NCI-H1436 (cell line): ENCODE measurements around the gene COL5A1.
A peak's percentile ranks its signal among the peaks of the same experiment; 100 is the strongest.

Source experiments
- DNase-seq: peaks from one replicate; lab custom pipeline; 2025; lab: John Stamatoyannopoulos, UW

Gene COL5A1

DNA sequence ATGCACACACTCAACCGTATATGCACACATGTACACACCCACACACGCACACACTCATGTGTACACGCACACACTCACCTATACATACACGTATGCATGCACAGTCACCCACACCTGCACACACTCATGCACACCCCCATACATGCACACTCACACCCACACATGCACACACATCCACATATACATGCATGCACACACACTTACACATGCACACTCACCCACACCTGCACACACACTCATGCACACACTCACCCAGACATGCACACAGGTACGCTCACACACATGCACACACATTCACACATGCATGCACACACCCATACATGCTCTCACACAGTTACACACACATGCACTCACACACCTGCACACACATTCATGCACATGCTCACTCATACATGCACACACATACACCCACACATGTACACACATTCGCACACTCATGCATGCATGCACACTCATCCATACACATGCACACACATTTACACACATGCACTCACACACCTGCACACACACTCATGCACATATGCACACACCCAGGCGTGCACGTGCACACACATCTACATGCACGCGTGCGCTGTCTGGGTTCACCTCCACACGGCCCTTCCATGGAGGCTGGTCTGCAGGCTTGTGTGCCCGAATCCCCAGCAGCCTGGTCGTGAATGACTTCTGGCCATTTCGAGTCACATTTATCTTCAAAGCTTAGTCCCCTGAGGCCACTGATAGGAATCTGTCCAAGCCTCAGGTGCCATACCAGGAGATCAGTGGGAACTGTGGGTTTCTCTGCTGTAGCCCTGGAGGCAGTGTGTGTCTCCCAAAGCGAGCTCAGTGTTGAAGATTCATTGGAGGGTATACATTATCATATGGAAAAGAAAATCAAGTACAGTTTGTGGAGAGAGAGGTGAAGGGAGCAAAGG lies 103.0 kb downstream of the COL5A1 start:
- DNase-seq, result no peak

DNA sequence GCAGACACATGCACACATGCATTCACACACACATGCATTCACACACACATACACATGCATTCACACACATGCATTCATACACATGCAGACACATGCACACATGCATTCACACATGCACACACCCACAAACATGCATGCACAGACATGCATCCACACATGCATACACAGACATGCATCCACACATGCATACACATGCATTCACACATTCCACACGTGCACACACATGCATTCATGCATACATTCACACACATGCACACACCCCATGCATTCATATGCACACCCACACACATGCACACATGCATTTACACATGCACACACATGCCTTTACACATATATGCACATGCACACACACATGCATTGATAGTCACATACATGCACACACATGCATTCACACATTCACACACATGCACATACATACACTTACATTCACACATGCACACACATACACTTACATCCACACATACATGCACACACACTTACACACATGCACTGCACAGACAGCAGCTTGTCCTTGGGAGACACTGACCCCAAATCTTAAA lies 106.4 kb downstream of the COL5A1 start:
- DNase-seq, result no peak

DNA sequence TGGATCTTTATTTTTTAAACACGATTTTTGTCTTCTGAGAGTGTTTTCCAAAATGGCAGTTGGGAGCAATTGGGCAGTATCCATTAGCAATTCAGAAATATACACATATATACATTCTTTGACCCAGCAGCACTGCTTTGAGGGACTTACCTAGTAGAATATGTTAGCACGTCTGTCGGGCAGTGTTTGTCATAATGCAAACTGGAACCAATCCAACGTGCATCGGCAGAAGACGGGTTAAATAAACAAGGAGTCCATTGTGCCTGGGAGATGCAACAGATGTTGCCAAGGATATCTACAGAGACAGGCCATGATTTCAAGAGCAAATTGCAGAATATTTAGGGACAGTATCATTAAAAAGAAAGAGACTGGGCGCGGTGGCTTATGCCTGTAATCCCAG lies 107.0 kb downstream of the COL5A1 start:
- no peak for DNase-seq

DNA sequence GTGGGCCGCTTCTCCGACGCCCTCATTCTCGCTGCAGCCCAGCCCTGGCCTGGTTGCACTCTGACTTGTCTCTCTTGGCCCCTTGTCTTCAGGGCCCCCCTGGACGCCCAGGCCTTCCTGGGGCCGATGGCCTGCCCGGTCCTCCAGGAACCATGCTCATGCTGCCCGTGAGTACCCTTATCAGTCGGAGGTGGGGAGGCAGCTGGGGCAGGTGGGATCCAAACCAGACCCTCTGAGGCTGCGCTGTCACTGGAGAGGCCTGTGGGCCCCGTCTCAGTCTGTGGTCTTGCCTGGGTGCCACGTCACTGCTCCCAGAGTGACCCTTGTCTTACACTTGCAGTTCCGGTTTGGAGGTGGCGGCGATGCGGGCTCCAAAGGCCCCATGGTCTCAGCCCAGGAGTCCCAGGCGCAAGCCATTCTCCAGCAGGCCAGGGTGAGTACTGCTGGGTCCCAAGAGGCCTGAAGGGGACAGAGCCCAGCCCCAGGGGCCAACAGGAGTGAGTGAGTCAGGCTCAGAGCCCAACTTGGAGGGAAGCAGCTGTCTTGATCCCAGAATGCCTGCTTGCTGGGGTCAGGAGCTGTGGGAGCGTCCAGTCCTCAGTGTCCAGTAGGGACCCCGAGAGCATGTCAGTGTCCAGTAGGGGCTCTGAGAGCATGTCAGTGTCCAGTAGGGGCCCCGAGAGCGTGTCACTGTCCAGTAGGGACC lies 109.0 kb downstream of the COL5A1 start:
- no peak for DNase-seq

DNA sequence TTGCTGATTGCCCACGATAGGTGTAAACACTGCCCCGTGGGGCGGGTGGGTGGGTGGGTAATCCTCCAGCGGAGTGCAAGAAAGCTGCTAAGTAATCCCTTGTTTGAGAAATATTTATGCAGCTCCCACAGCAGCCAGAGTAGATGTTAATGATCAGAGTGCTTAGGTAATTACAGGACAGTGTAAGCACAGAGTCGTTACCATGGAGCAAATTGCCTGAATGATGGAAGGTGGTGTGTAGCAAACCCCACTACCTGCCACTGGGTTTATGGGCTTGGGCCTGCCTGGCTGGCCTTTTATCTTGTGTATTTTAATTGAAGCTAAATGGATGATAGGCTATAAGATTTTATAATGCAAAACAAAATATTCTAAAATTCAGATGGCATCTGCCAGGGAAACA lies 110.0 kb downstream of the COL5A1 start:
- DNase-seq, result peak; percentile 92

DNA sequence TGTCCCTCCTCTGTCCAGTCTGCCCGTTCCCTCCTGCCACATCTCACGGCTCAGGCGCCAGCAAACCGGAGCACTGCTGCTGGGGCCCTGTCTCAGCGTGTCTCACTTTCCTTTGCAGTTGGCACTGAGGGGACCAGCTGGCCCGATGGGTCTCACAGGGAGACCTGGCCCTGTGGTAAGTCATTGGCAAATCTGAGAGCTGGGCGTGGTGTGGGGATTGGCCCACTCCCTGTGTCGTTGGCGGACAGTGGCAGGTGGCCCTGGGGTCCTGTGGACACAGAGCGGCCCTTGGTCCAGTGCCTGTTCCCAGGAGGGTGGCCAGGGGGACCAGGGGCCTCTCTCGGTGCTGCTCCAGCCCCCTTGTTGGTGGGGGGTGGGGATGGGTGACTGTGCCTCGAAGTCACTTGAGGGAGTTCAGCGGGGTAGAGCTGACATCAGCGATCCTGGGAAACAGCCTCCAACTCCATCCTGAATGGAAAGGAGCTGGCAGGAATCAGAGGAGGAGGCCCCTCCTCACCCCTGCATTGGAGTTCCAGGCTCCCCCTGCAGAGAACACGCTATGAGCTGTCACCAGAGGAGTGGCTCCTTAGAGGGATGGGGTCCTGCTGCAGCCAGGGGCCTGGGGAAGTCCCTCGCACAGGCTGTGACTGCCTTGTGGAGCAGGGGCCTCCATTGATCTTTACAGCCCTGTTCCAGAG lies 111.0 kb downstream of the COL5A1 start:
- no peak for DNase-seq

DNA sequence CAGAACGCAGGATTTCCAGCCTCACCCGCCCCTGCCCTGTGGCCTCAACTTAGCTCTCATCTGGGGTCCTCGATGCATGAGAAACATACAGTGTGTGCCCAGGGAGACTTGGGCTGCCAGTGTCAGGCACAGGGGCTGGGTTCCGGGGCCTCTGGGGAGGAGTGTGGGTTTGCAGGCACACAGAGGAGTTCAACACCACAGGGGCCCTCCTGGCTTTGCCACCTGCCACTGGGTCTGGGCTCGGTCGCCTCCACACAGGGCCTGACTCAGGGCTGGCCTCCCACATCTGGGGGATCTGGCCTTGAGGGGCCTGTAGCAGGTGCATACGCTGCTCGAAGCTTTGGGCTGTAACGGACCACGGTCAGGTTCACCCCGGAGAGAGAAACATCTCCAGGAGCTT lies 111.6 kb downstream of the COL5A1 start:
- no peak for DNase-seq

DNA sequence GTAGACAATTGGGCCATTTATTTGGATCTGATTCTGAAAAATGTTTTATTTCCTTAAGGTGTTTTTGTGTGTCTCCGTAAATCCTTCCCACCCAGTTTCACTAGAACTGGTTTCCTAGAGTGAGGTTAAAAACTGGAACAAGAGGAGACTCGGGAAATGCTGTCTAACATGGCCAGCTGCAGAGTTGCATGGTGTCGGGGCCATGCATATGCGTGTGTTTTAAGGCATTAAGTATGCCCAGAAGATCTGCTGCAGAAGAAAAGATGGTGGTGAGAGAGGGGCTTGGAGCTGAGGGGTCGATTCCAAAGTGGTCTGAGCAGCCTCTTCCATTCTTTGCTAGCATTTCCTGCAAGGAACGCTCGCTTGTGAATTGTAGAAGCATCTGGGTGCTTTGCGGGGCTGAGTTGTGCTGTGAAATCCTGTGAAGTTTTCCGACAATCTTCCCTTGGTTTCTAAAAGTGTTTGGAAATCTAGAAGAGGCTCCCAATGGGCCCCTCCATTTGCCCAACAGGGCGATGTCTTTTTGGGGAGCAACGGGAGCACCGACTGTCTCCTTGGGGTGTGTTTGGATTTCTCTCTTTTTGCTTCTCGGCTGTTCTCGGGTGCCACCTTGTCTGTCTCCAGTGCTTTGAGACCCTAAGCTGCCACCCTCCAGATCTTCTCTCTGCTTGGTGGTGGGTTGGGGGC lies 113.8 kb downstream of the COL5A1 start:
- no peak for DNase-seq

DNA sequence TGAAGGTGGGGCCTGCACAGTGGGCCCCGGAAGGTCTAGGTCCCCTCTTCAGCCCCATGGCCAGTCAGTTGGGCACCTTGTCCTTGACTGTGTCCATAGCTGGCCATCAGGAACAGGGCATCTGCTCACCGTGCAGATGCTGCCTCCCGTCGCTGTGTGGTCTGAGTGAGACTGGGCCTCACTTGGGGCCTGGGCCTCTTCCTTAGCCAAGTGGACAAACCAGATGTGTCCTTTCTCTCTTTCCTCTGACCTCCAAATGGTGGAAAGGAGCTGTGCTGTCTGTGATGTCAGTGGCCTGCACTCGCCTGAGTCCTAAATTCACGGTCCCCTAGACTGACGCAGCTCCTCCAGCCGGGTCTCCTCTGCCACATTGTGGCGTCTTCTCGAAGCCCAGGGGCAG lies 114.5 kb downstream of the COL5A1 start:
- no peak for DNase-seq

DNA sequence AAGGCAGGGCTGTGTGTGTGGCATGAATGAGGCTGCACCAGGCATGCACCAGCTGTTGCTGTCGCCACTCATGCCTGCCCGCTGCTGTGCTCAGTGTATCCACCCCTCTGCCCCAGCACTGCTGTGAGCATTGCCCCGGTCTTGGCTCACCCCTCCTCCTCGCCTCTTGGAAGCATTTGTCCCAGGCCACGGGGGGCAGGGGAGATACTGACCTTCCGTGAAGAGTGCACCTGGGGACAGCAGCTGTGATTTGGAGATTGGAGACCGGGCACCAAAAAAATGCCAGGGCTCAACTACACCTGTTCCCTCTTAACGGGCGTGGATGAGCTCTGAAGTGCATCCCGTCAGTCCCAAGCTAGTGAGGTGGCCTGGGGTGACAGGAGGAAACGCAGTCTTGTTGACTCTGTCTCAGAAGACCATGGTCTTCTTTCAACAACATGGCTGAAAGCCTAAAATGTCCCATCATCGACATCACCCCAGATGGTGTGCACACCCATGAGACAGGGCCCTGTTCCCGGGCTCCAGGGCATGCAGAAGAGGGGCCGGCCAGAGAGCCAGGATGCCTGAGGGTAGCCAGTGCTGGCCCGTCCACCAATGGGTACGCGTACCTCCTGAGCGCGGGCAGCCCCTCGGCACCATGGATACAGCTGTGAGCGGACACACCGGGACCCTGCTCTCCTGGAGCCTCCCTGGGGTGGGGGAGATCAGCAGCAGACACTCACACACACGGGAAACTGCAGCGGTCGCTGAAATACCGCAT lies 115.8 kb downstream of the COL5A1 start:
- DNase-seq, result no peak

DNA sequence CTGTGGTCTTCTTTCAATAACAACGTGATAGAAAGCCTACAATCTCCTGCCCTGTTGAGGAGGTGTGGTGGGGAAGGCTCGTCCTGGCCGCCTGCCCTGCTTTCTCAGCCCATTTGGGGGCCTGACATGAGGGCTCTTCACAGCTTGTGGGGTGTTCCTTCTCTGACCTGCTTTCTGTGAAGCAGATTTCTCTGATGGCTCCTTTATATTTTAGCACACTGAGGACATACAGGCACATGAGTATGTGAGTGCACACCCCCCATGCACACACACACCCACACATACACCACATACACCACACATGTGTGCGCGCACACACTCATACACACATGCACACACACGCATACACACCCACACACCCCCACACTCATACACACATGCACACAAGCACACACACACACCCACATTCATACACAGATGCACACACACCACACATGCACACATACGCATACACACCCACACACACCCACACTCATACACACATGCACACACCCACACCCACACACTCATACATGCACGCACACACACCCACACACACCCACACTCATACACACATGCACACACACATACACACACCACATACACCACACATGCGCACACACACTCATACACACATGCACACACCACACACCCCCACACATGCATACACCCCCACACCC lies 117.5 kb downstream of the COL5A1 start:
- DNase-seq, result no peak

DNA sequence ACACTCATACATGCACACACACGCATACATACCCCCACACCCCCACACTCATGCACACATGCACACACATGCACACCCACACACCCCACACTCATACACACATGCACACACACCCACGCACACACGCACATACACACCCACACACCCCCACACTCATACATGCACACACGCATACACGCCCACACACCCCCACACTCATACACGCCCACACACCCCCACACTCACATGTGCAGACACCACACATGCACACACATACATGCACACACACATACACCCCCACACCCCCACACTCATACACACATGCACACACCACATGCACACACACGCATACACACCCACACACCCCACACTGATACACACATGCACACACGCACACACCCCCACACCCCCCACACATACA lies 118.3 kb downstream of the COL5A1 start:
- no peak for DNase-seq

DNA sequence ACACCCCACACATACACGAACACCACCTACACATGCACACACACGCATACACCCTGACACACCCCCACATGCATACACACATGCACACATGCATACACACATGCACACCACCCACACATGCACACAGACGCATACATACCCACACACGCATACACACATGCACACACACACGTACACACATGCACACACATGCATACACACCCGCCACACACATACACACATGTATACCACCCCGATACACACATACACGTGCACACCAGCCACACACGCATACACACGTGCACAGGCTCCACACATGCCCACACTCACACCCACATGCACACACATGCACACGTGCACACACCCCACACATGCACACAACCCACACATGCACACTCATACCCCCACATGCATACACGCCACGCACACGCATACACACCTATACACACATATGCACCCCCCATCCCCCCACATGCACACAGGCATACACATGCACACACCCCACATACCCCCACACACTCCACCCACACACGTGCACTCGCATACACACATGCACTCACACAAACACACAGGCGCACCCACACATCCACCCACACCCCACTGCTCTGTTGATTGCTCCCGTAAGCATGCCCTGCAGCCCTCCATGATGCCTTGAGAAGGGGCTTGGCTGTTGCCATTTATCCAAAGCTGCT lies 119.3 kb downstream of the COL5A1 start:
- DNase-seq, result no peak

DNA sequence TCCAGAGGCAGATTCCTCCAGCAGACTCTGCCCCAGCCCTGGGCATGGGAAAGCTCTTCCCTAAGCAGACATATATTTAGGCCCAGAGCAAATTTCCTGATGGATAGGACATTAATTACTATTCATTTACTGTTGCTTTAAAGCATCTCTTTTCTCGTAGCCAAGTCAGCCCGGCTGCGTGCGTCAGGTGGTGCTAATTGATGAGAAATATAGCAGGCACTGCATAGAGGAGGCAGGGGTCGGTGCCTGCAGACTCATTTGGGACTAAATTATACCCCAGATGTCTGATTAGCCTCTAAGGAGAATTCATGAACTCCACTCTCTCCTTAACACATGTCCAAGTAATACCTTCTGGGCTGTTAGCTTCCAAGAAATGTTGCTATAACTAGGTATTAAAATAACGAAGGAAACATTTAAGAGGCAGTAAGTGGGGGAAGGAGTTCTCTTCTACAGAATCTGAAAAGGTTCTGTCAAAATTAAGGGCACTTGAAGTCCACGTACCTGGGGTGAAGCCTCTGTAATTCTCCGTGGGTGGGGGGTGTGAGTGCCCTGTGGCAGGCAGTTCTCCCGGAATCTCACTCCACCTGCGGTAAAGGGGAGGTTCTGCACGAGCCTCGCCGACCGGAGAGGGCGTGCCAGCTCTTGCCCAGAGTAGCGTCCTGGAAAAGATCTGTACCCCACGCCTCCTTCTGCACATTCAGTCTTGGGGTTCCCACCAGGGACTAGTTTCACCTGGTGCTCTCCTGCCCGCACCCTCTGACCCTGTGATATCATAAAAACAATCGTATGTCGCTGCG lies 123.1 kb downstream of the COL5A1 start:
- DNase-seq, result no peak

DNA sequence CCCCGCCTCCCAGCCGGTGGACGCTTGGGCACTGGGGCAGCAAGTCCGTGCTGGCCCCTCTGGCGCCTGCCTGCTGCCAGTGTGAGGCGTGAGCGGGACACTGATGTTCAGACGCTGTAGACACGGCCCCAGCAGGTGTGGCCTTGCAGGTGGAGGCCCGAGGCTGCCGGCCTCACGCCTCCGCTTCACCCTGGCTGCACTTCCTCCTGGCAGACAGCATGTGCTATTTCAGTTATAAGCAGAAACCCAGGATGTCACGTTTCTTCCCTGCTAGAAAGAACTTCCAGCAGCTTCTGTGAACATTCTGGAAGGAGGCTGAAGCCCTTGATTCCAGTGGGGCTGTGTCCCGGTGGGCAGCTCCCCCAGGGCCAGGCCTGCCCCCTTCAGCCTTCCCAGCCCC lies 124.2 kb downstream of the COL5A1 start:
- no peak for DNase-seq

DNA sequence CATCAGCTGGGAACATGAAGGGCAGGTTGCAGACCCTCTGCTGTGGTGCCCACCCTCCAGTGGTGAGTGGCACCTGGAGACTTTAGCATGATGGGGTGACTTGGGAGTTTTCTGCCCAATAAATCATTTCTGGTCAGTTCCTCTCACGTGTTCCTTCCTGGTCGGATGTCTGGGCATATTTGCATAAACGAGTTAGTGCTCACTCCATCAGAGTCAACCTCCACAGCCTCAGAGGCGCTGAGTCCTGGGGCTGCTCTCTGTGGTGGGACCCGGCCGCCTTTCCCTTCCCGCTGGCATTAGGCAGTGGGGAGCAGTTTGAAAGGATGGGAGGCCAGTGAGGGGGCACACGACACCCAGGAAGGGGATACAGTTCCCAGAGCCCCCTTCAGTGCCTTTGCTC lies 125.0 kb downstream of the COL5A1 start:
- DNase-seq, result no peak

DNA sequence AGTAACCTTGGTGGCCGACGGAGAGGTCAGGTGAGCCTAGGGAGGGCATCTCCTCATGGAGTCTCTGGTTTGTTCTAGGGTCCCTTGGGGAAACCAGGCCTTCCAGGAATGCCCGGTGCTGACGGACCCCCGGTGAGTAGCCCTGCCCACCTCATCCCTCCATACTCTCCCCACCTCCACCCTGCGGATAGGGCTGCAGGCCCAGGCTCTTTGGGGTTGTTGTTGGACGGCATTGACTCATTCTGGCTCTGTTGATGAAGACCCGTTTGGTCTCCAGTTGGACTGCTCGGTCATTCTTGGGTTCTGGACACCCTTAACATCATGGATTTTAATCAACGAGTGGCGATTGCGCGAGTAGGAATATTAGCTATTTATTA lies 126.7 kb downstream of the COL5A1 start:
- DNase-seq, result no peak

DNA sequence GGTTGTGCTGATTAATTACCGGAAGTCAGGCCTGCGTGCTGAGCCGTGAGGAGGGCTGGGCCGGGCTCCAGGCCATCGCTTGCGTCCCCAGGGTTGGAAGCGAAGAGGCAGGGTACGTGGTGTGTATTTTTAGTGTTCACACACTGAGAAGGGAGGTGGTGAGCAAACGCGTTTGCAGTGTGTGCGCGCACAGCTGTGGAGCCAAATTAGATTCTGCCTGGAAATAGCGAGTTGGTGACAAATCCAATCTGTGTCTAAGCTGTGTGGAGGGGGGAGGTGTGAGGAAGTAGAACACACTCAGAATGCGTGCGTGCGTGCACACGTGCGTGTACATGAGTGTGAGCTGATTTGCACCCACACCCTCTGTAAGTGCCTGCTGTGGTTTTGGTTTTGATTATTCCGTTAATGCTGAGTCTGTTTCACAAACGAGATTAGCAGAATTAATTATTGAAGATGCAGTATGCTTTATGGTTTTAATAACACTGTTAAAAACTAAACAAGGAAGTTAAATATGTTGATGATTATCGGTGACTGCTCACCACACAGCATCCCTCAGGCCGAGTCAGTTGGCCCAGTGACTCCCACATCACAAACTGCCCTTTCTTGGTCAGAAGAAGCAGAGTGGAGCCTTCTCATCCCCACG lies 127.2 kb downstream of the COL5A1 start:
- DNase-seq, result no peak
